ENCODE measurements around the gene ERGIC1. TPM values are rescaled to one million over a fixed set of nuclear protein-coding genes. Genes with fewer than 3 reads are reported as not detected.

The ERGIC1 gene
- polyA plus RNA-seq, 1 donor from 2014 or later = 59.1 TPM

DNA sequence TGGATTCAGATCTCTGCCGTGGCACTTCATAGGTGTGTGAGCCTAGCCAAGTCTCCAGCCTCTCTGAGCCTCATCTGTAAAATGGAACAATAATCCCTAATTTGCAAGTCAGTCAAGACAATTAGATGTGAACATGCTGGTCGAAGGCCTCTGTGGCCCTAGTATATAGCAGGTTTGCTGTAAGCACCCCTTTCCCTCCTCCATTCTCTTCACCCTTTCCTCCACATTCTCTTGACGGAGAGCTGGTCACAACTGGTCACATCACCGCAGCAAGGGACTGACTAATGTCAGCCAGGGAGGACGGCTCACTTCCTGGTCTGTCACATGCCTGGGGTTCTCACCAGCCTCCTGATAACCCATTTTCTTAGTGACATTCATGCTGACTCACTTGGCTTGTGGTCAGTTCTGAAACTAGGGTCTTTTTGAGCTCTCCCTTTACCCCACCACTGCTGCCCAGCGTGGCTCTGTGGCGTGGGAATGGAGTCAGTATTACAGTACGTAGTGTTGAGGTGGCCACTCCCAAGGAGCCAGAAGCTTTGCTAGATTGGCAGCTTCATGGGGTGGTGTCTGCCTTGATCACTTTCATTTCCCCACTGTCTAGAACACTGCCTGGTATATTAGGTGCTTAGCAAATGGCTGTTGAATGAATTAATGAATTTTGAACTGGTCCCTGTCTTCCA lies 47.8 kb downstream of the ERGIC1 start:
- Histone ChIP-seq H4K20me1 (ENCODE audit: insufficient read depth) (no peaks in the 10 kb centered on the region), H3K79me2 (replicated peaks; ENCODE audit: insufficient read depth, low read length) (no peaks in the 10 kb centered on the region), H3K4me2 (ENCODE audit: low read length) (no peak overlapping the region), H3K4me3 (ENCODE audit: low read length) (no peak overlapping the region), H3F3A (ENCODE audit: insufficient read depth, low read length, poor library complexity, severe bottlenecking) (no peaks in the 10 kb centered on the region), H3K9me2 (ENCODE audit: insufficient read depth, low read length) (no peaks in the 10 kb centered on the region), H3K27ac (ENCODE audit: low read length) (no peak overlapping the region), H3K9ac (ENCODE audit: low read length) (no peak overlapping the region), H3K36me3 (ENCODE audit: insufficient read depth, low read length) (no peaks in the 10 kb centered on the region), H3K27me3 (ENCODE audit: insufficient read depth, low read depth, low read length) (no peaks in the 10 kb centered on the region), H3K9me3 (ENCODE audit: low read length) (no peaks in the 10 kb centered on the region), H2AFZ (ENCODE audit: low read depth, low read length) (no peak overlapping the region)
- TF ChIP-seq EZH2 (IDR thresholded peaks at IDR 0.05; ENCODE audit: borderline replicate concordance, insufficient read depth, low read length, poor library complexity, severe bottlenecking) = no peak
- no peak for TF ChIP-seq RAD21 (conservative IDR thresholded peaks at IDR 0.05)
- no peak for TF ChIP-seq TAF1 (IDR thresholded peaks at IDR 0.05; ENCODE audit: low read depth)
- TF ChIP-seq, protein P1, sequence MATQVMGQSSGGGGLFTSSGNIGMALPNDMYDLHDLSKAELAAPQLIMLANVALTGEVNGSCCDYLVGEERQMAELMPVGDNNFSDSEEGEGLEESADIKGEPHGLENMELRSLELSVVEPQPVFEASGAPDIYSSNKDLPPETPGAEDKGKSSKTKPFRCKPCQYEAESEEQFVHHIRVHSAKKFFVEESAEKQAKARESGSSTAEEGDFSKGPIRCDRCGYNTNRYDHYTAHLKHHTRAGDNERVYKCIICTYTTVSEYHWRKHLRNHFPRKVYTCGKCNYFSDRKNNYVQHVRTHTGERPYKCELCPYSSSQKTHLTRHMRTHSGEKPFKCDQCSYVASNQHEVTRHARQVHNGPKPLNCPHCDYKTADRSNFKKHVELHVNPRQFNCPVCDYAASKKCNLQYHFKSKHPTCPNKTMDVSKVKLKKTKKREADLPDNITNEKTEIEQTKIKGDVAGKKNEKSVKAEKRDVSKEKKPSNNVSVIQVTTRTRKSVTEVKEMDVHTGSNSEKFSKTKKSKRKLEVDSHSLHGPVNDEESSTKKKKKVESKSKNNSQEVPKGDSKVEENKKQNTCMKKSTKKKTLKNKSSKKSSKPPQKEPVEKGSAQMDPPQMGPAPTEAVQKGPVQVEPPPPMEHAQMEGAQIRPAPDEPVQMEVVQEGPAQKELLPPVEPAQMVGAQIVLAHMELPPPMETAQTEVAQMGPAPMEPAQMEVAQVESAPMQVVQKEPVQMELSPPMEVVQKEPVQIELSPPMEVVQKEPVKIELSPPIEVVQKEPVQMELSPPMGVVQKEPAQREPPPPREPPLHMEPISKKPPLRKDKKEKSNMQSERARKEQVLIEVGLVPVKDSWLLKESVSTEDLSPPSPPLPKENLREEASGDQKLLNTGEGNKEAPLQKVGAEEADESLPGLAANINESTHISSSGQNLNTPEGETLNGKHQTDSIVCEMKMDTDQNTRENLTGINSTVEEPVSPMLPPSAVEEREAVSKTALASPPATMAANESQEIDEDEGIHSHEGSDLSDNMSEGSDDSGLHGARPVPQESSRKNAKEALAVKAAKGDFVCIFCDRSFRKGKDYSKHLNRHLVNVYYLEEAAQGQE (IDR thresholded peaks at IDR 0.05; ENCODE audit: borderline replicate concordance) = no peak
- TF ChIP-seq POLR2AphosphoS5 (IDR thresholded peaks at IDR 0.05) = no peak
- TF ChIP-seq EP300 (conservative IDR thresholded peaks at IDR 0.05; ENCODE audit: poor library complexity, severe bottlenecking) = no peak
- no peak for TF ChIP-seq SMC3 (conservative IDR thresholded peaks at IDR 0.05; ENCODE audit: poor library complexity)
- TF ChIP-seq, protein P2, sequence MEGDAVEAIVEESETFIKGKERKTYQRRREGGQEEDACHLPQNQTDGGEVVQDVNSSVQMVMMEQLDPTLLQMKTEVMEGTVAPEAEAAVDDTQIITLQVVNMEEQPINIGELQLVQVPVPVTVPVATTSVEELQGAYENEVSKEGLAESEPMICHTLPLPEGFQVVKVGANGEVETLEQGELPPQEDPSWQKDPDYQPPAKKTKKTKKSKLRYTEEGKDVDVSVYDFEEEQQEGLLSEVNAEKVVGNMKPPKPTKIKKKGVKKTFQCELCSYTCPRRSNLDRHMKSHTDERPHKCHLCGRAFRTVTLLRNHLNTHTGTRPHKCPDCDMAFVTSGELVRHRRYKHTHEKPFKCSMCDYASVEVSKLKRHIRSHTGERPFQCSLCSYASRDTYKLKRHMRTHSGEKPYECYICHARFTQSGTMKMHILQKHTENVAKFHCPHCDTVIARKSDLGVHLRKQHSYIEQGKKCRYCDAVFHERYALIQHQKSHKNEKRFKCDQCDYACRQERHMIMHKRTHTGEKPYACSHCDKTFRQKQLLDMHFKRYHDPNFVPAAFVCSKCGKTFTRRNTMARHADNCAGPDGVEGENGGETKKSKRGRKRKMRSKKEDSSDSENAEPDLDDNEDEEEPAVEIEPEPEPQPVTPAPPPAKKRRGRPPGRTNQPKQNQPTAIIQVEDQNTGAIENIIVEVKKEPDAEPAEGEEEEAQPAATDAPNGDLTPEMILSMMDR (IDR thresholded peaks at IDR 0.05; ENCODE audit: poor library complexity, severe bottlenecking) = no peak
- no peak for TF ChIP-seq MXI1 (conservative IDR thresholded peaks at IDR 0.05; ENCODE audit: poor library complexity, severe bottlenecking)

DNA sequence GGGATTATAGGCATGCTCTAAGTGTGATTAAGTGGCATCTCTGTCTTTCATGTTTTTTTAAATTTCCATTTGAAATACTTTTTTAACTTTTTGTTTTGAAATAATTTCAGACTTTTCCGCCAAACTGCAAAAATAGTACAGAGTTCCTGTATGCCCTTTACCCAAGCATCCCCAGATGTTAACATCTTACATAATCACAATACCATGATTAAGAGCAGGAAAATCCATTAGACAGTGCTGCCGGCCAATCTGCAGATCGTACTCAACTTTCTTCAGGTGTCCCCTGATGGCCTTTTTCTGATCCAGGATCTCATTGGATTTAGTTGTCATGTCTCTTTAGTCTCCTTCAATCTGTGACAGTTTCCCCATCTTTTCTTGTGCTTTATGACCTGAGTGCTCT lies 49.0 kb downstream of the ERGIC1 start:
- TF ChIP-seq MXI1 (conservative IDR thresholded peaks at IDR 0.05; ENCODE audit: poor library complexity, severe bottlenecking) (no peak), TAF1 (IDR thresholded peaks at IDR 0.05; ENCODE audit: low read depth) (no peak), SMC3 (conservative IDR thresholded peaks at IDR 0.05; ENCODE audit: poor library complexity) (no peak), POLR2AphosphoS5 (IDR thresholded peaks at IDR 0.05) (no peak), EP300 (conservative IDR thresholded peaks at IDR 0.05; ENCODE audit: poor library complexity, severe bottlenecking) (no peak), EZH2 (IDR thresholded peaks at IDR 0.05; ENCODE audit: borderline replicate concordance, insufficient read depth, low read length, poor library complexity, severe bottlenecking) (no peak), RAD21 (conservative IDR thresholded peaks at IDR 0.05) (no peak)
- TF ChIP-seq, protein P2 (IDR thresholded peaks at IDR 0.05; ENCODE audit: poor library complexity, severe bottlenecking) = no peak
- TF ChIP-seq, protein P1 (IDR thresholded peaks at IDR 0.05; ENCODE audit: borderline replicate concordance) = no peak
- H4K20me1 ChIP-seq (ENCODE audit: insufficient read depth) = no peaks in the 10 kb centered on the region
- no peaks in the 10 kb centered on the region for H3K9me2 ChIP-seq (ENCODE audit: insufficient read depth, low read length)
- no peak overlapping the region for H3K4me3 ChIP-seq (ENCODE audit: low read length)
- H2AFZ ChIP-seq (ENCODE audit: low read depth, low read length) = no peak overlapping the region
- no peak overlapping the region for H3K27ac ChIP-seq (ENCODE audit: low read length)
- no peaks in the 10 kb centered on the region for H3K9me3 ChIP-seq (ENCODE audit: low read length)
- no peaks in the 10 kb centered on the region for H3K79me2 ChIP-seq (replicated peaks; ENCODE audit: insufficient read depth, low read length)
- H3K4me2 ChIP-seq (ENCODE audit: low read length) = no peak overlapping the region
- H3K36me3 ChIP-seq (ENCODE audit: insufficient read depth, low read length) = no peaks in the 10 kb centered on the region
- H3K27me3 ChIP-seq (ENCODE audit: insufficient read depth, low read depth, low read length) = no peaks in the 10 kb centered on the region
- H3K9ac ChIP-seq (ENCODE audit: low read length) = no peak overlapping the region
- no peaks in the 10 kb centered on the region for H3F3A ChIP-seq (ENCODE audit: insufficient read depth, low read length, poor library complexity, severe bottlenecking)
